ENCODE measurements around the gene WNT11. TPM values are rescaled to one million over a fixed set of nuclear protein-coding genes. Genes with fewer than 3 reads are reported as not detected.
A peak's percentile ranks its signal among the peaks of the same experiment; 100 is the strongest.

Gene WNT11
- total RNA-seq, 1 experiment from 2014 or later: not detected

- peak; percentile 92 for DNase-seq (ENCODE audit: unreplicated experiment)
- CTCF ChIA-PET: interaction anchor here (0.6 to 2.0 kb wide), 5 partner anchors 16 to 83 kb away, joined by 3 to 10 read pairs (median 4); no protein-coding TSS in a partner anchor
- BruUV-seq (replicated peaks): no TSS peak
- peak overlapping the region; percentile 99 for H3K4me3 Mint-ChIP-seq (ENCODE audit: unreplicated experiment)
- intact Hi-C loops (cut with micrococcal nuclease): loop anchor here (1.0 kb wide), 2 partner anchors 28 to 31 kb away; no protein-coding TSS in a partner anchor
- H3K36me3 Mint-ChIP-seq (ENCODE audit: insufficient read depth, unreplicated experiment): peaks cover 21% of the 10 kb centered on the region
- TF ChIP-seq CTCF (IDR thresholded peaks at IDR 0.05; ENCODE audit: unreplicated experiment): no peak
- POLR2A ChIA-PET: interaction anchor here (0.6 to 3.6 kb wide), 13 partner anchors 11 to 552 kb away, joined by 3 to 20 read pairs (median 5); no protein-coding TSS in a partner anchor
- no peaks in the 10 kb centered on the region for H3K9me3 Mint-ChIP-seq (ENCODE audit: unreplicated experiment)
- peaks cover 6% of the 10 kb centered on the region for H3K4me1 Mint-ChIP-seq (ENCODE audit: insufficient read depth, unreplicated experiment)
- H3K27ac Mint-ChIP-seq (ENCODE audit: low read depth, unreplicated experiment): peak overlapping the region; percentile 85
- no peaks in the 10 kb centered on the region for H3K27me3 Mint-ChIP-seq (ENCODE audit: insufficient read depth, unreplicated experiment)
These were observed 29.2 kb upstream of the WNT11 start for GRCh38 chr11:76235233-76236091.

- no peaks in the 10 kb centered on the region for H3K27me3 Mint-ChIP-seq (ENCODE audit: insufficient read depth, unreplicated experiment)
- peak overlapping the region; percentile 99 for H3K4me3 Mint-ChIP-seq (ENCODE audit: unreplicated experiment)
- peaks cover 6% of the 10 kb centered on the region for H3K4me1 Mint-ChIP-seq (ENCODE audit: insufficient read depth, unreplicated experiment)
- POLR2A ChIA-PET: interaction anchor here (0.7 to 3.6 kb wide), 16 partner anchors 16 to 1067 kb away, joined by 3 to 20 read pairs (median 4); partner anchors contain the start of gene GDPD4
- no peak for TF ChIP-seq CTCF (IDR thresholded peaks at IDR 0.05; ENCODE audit: unreplicated experiment)
- H3K9me3 Mint-ChIP-seq (ENCODE audit: unreplicated experiment): no peaks in the 10 kb centered on the region
- no TSS peak for BruUV-seq (replicated peaks)
- intact Hi-C loops (cut with micrococcal nuclease): loop anchor here (1.0 kb wide), 2 partner anchors 27 to 32 kb away; no protein-coding TSS in a partner anchor
- H3K27ac Mint-ChIP-seq (ENCODE audit: low read depth, unreplicated experiment): peak overlapping the region; percentile 85
- DNase-seq (ENCODE audit: unreplicated experiment): no peak
- CTCF ChIA-PET: interaction anchor here (0.5 to 2.0 kb wide), 9 partner anchors 15 to 1116 kb away, joined by 3 to 10 read pairs (median 4); no protein-coding TSS in a partner anchor
- H3K36me3 Mint-ChIP-seq (ENCODE audit: insufficient read depth, unreplicated experiment): peaks cover 21% of the 10 kb centered on the region
These were observed 28.3 kb upstream of the WNT11 start for GRCh38 chr11:76234416-76235232.

GRCh38 chr11:76234021-76234415 lies 27.7 kb upstream of the WNT11 start:
- Mint-ChIP-seq H3K27ac (ENCODE audit: low read depth, unreplicated experiment) (peak overlapping the region; percentile 85), H3K36me3 (ENCODE audit: insufficient read depth, unreplicated experiment) (peaks cover 21% of the 10 kb centered on the region), H3K4me1 (ENCODE audit: insufficient read depth, unreplicated experiment) (peaks cover 6% of the 10 kb centered on the region), H3K27me3 (ENCODE audit: insufficient read depth, unreplicated experiment) (no peaks in the 10 kb centered on the region), H3K4me3 (ENCODE audit: unreplicated experiment) (peak overlapping the region; percentile 99), H3K9me3 (ENCODE audit: unreplicated experiment) (no peaks in the 10 kb centered on the region)
- intact Hi-C loops (cut with micrococcal nuclease): no loop called here
- BruUV-seq (replicated peaks): no TSS peak
- DNase-seq (ENCODE audit: unreplicated experiment): peak; percentile 68
- no peak for TF ChIP-seq CTCF (IDR thresholded peaks at IDR 0.05; ENCODE audit: unreplicated experiment)
- ChIA-PET POLR2A (interaction anchor here (0.7 to 3.6 kb wide), 13 partner anchors 16 to 1068 kb away, joined by 3 to 20 read pairs (median 5); partner anchors contain the start of gene GDPD4), CTCF (interaction anchor here (0.6 to 2.0 kb wide), 6 partner anchors 14 to 1116 kb away, joined by 3 to 10 read pairs (median 4); no protein-coding TSS in a partner anchor)
